Esophagus squamous epithelium (tissue), 4 donors: Measurements from ENCODE around the gene TUBA8.

ENCODE experiments used
- POLR2A ChIP-seq, 4 donors: fragments of 450-650 bp; IDR thresholded peaks; one replicate each; pipeline ENCODE4 v1.6.1; 2017; ENCODE audit warnings: antibody characterized with exemption in 4 of 4, mild to moderate bottlenecking in 4 of 4, moderate library complexity in 3 of 4
- TF ChIP-seq, protein P1 (sequence below), 6 experiments: fragments of 450-650 bp in 4 of 6; fragments of 200-600 bp in 2 of 6; sonication (generic) in 2 of 6; IDR thresholded peaks; one replicate each; pipeline ENCODE4 v1.5.1; 2016 to 2019; ENCODE audit warnings: antibody characterized with exemption in 6 of 6, mild to moderate bottlenecking in 4 of 6, moderate library complexity in 4 of 6

DNA sequence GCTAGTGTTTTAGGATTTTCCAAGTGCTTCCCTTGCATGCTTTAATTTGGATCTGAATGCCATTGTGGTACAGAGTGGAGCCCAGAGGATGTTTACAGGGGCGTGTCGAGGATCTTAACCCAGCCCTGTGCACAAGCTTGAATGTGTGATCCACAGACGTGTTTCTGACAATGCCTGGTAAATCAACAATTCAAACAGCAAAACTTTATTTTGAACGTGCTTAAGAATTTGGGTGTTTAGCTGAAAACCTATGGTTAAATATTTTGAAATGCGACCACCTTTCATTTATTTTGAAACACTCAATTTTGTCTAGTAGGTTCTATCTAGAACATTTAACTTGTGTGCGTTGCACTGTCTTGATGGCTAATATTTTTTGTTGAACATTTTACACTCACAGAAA is 1.8 kb downstream of the TUBA8 start:
- no peak for TF ChIP-seq POLR2A (IDR thresholded peaks at IDR 0.05)
- TF ChIP-seq, protein P1, sequence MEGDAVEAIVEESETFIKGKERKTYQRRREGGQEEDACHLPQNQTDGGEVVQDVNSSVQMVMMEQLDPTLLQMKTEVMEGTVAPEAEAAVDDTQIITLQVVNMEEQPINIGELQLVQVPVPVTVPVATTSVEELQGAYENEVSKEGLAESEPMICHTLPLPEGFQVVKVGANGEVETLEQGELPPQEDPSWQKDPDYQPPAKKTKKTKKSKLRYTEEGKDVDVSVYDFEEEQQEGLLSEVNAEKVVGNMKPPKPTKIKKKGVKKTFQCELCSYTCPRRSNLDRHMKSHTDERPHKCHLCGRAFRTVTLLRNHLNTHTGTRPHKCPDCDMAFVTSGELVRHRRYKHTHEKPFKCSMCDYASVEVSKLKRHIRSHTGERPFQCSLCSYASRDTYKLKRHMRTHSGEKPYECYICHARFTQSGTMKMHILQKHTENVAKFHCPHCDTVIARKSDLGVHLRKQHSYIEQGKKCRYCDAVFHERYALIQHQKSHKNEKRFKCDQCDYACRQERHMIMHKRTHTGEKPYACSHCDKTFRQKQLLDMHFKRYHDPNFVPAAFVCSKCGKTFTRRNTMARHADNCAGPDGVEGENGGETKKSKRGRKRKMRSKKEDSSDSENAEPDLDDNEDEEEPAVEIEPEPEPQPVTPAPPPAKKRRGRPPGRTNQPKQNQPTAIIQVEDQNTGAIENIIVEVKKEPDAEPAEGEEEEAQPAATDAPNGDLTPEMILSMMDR (IDR thresholded peaks at IDR 0.05), result no peak
